ENCODE data around the gene XYLT1.

- TF ChIP-seq CTCF (conservative IDR thresholded peaks at IDR 0.05) (no peak), EZH2 (IDR thresholded peaks at IDR 0.05; ENCODE audit: low read depth) (no peak)
Measured at GRCh38 chr16:17343728-17344127, 127.0 kb downstream of the XYLT1 start.

All from PC-9 (cell line).